Glutamatergic neuron (in vitro differentiated cells): ENCODE data around the gene ASS1. TPM values are rescaled to one million over a fixed set of nuclear protein-coding genes. Genes with fewer than 3 reads are reported as not detected.

ENCODE experiments used
- DNase-seq: peaks from one replicate; pipeline ENCODE4 v3.0.0; 2022
- H3K27ac Mint-ChIP-seq: one replicate; pipeline ENCODE4 v1.8.0; 2020; ENCODE audit warnings: mild to moderate bottlenecking, mixed read lengths, inconsistent platforms; ENCODE audit not compliant: unreplicated experiment
- H3K27me3 Mint-ChIP-seq: one replicate; pipeline ENCODE4 v1.8.0; 2020; ENCODE audit warnings: mild to moderate bottlenecking, moderate library complexity, mixed read lengths, inconsistent platforms; ENCODE audit not compliant: unreplicated experiment
- H3K36me3 Mint-ChIP-seq: one replicate; pipeline ENCODE4 v1.8.0; 2020; ENCODE audit warnings: mild to moderate bottlenecking, mixed read lengths, inconsistent platforms; ENCODE audit not compliant: unreplicated experiment
- H3K4me1 Mint-ChIP-seq: one replicate; pipeline ENCODE4 v1.8.0; 2020; ENCODE audit warnings: mild to moderate bottlenecking, low read depth, mixed read lengths, inconsistent platforms; ENCODE audit not compliant: unreplicated experiment
- H3K4me3 Mint-ChIP-seq: one replicate; pipeline ENCODE4 v1.8.0; 2020; ENCODE audit warnings: mild to moderate bottlenecking, mixed read lengths, inconsistent platforms; ENCODE audit not compliant: unreplicated experiment
- H3K9me3 Mint-ChIP-seq: one replicate; pipeline ENCODE4 v1.8.0; 2020; ENCODE audit warnings: mild to moderate bottlenecking, moderate library complexity, mixed read lengths, inconsistent platforms; ENCODE audit not compliant: unreplicated experiment
- total RNA-seq: library from RNA; stranded (reverse); fragmentation: NEBNext Ultra II Directional; extraction: Animal tissue kit (Norgen Biotek cat#: 25700); gene quantifications from one replicate; pipeline ENCODE4 v1.2.1, GENCODE V29; 2021; ENCODE audit not compliant: unreplicated experiment
- TF ChIP-seq, protein P1 (sequence below): fragments of 200-600 bp; sonication (generic); IDR thresholded peaks from one replicate; pipeline ENCODE4 v1.5.0; 2021; ENCODE audit not compliant: partially characterized antibody, unreplicated experiment

Gene ASS1
- total RNA-seq, 1 donor from 2014 or later, result 31.5 TPM

GRCh38 chr9:130410443-130410842 is 34.3 kb upstream of the ASS1 start:
- no peaks in the 10 kb centered on the region for H3K27me3 Mint-ChIP-seq
- H3K4me3 Mint-ChIP-seq, result no peak overlapping the region
- DNase-seq, result no peak
- no peaks in the 10 kb centered on the region for H3K4me1 Mint-ChIP-seq
- H3K9me3 Mint-ChIP-seq, result no peaks in the 10 kb centered on the region
- TF ChIP-seq, protein P1, sequence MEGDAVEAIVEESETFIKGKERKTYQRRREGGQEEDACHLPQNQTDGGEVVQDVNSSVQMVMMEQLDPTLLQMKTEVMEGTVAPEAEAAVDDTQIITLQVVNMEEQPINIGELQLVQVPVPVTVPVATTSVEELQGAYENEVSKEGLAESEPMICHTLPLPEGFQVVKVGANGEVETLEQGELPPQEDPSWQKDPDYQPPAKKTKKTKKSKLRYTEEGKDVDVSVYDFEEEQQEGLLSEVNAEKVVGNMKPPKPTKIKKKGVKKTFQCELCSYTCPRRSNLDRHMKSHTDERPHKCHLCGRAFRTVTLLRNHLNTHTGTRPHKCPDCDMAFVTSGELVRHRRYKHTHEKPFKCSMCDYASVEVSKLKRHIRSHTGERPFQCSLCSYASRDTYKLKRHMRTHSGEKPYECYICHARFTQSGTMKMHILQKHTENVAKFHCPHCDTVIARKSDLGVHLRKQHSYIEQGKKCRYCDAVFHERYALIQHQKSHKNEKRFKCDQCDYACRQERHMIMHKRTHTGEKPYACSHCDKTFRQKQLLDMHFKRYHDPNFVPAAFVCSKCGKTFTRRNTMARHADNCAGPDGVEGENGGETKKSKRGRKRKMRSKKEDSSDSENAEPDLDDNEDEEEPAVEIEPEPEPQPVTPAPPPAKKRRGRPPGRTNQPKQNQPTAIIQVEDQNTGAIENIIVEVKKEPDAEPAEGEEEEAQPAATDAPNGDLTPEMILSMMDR, result no peak
- H3K36me3 Mint-ChIP-seq, result no peaks in the 10 kb centered on the region
- no peak overlapping the region for H3K27ac Mint-ChIP-seq

DNA sequence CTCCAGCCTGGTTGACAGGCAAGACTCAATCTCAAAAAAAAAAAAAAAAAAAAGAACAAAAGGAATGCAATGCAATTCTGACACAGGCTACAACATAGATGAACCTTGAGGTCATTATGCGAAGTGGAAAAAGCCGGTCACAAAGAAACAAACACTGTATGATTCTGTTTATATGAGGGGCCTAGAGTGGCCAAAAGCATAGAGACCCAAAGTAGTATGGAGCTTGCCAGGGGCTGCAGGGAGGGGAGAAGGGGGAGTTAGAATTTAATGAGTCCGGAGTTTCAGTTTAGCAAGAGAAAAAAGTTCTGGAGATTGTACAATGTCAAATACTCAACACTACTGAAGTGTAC is 33.2 kb upstream of the ASS1 start:
- Mint-ChIP-seq H3K36me3 (no peaks in the 10 kb centered on the region), H3K9me3 (no peaks in the 10 kb centered on the region), H3K4me1 (no peaks in the 10 kb centered on the region), H3K27ac (no peak overlapping the region), H3K4me3 (no peak overlapping the region), H3K27me3 (no peaks in the 10 kb centered on the region)
- no peak for DNase-seq
- TF ChIP-seq, protein P1, result no peak

GRCh38 chr9:130414081-130414731 is 30.6 kb upstream of the ASS1 start:
- no peak overlapping the region for H3K27ac Mint-ChIP-seq
- no peak overlapping the region for H3K4me3 Mint-ChIP-seq
- H3K4me1 Mint-ChIP-seq, result no peaks in the 10 kb centered on the region
- peaks cover 2% of the 10 kb centered on the region for H3K9me3 Mint-ChIP-seq
- no peaks in the 10 kb centered on the region for H3K27me3 Mint-ChIP-seq
- peaks cover 1% of the 10 kb centered on the region for H3K36me3 Mint-ChIP-seq
- TF ChIP-seq, protein P1, result no peak
- no peak for DNase-seq

DNA sequence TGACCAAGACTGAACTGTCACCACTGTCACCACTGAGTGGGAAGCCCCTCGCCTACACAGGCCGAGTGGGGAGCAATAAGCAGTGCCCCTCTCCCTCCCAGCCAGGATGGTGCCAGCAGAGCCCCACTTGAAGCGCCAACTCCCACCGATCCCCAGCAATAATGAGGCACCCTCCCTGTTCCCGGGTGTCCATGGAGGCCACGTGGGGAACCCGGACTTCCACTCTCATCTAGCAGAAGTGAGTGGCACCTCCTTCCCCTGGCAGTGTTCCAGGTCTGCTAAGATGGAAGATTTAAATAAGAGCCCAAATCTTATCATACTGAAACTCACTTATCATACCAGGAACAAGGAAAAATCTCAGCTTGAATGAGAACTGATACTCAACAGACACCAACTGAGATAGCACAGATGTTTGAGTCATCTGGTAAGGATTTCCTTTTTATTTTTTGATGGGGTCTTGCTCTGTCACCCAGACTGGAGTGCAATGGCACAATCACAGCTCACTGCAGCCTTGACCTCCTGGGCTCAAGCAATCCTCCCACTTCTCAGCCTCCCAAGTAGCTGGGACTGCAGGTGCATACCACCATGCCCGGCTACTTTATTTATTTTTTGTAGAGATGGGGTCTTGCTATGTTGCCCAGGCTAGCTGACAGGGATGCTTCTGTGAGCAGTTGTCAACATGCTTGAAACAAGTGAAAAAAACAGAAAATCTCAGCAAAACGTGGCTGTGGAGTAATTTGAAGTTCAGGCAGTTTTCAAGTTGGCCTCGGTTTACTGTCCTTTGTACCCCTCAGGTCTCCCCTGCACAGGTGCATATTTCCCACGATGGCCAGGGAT is 29.6 kb upstream of the ASS1 start:
- H3K4me1 Mint-ChIP-seq, result no peaks in the 10 kb centered on the region
- peaks cover 4% of the 10 kb centered on the region for H3K27me3 Mint-ChIP-seq
- no peak for DNase-seq
- H3K36me3 Mint-ChIP-seq, result peaks cover 8% of the 10 kb centered on the region
- TF ChIP-seq, protein P1, result no peak
- H3K4me3 Mint-ChIP-seq, result no peak overlapping the region
- no peak overlapping the region for H3K27ac Mint-ChIP-seq
- H3K9me3 Mint-ChIP-seq, result peaks cover 2% of the 10 kb centered on the region

- DNase-seq, result no peak
- Mint-ChIP-seq H3K9me3 (peaks cover 14% of the 10 kb centered on the region), H3K36me3 (peaks cover 8% of the 10 kb centered on the region), H3K27ac (no peak overlapping the region), H3K4me1 (peaks cover 16% of the 10 kb centered on the region), H3K27me3 (peaks cover 17% of the 10 kb centered on the region), H3K4me3 (no peak overlapping the region)
- TF ChIP-seq, protein P1, result no peak
Measured at GRCh38 chr9:130417602-130418001, 27.2 kb upstream of the ASS1 start.
